Measurements from ENCODE around the gene SELENOM.

DNA sequence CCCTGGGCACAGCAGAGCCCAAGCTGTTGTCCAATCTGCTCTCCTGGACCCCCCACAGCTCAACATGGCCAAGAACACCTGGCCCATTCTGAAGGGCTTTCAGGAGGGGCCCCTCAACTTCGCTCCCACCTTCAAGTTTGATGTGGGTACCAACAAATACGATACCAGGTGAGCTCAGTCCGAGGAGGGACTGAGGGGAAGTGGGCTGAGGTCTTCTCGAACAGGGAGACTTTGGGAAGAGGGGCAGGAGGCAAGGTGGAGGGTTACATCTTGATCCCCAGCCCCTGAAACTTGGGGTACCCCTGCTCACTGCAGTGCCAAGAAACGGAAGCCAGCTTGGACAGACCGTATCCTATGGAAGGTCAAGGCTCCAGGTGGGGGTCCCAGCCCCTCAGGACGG, 20.8 kb upstream of the SELENOM start:
- no peak for TF ChIP-seq CTCF (IDR thresholded peaks at IDR 0.05; ENCODE audit: low read depth, low read length, poor library complexity, severe bottlenecking)
- no peak for TF ChIP-seq EZH2phosphoT487 (IDR thresholded peaks at IDR 0.05; ENCODE audit: borderline replicate concordance, low read length)

Data from DOHH2 (cell line).